Body of pancreas (tissue), 4 donors: ENCODE results near the gene CRKL. TPM values are rescaled to one million over a fixed set of nuclear protein-coding genes. Genes with fewer than 3 reads are reported as not detected.
"Not testable (repeated sequence)": the region's sequence is repeated elsewhere in the genome, so short reads cannot be mapped to it uniquely, and the experiment has no call there.

ENCODE experiments used
- ATAC-seq: fragments of 150-250 bp; one replicate; pipeline ENCODE4 v1.9.1; 2016
- DNase-seq, 4 donors: peaks; one replicate each; pipeline ENCODE4 v3.0.0-alpha.2; 2019
- H3K27ac ChIP-seq, 4 donors: fragments of 200-600 bp; sonication (generic); 1 replicate in 3 of 4; 2 replicates in 1 of 4; pipeline versions ENCODE4 v1.5.1 to v1.6.1; 2016 to 2019; ENCODE audit warnings: mild to moderate bottlenecking in 1 of 4, mixed read lengths in 1 of 4, moderate library complexity in 1 of 4
- H3K27me3 ChIP-seq, 2 donors: fragments of 200-600 bp; sonication (generic); one replicate each; pipeline ENCODE4 v1.6.0; 2016; ENCODE audit warnings: mild to moderate bottlenecking in 1 of 2
- H3K36me3 ChIP-seq, 2 donors: fragments of 200-600 bp; sonication (generic); replicated peaks in 1 of 2; 2 replicates each; pipeline ENCODE4 v1.5.1; 2016; ENCODE audit warnings: low read depth in 2 of 2; ENCODE audit not compliant: insufficient read depth in 1 of 2
- H3K4me1 ChIP-seq: fragments of 200-600 bp; sonication (generic); one replicate; pipeline ENCODE4 v1.6.0; 2016
- H3K4me3 ChIP-seq, 2 donors: fragments of 200-600 bp; sonication (generic); 1 replicate in 1 of 2; 2 replicates in 1 of 2; pipeline ENCODE4 v1.5.1; 2016 to 2019
- H3K9me3 ChIP-seq, 3 donors: fragments of 200-600 bp; sonication (generic); 1 replicate in 2 of 3; 2 replicates in 1 of 3; pipeline ENCODE4 v1.5.1; 2016
- CTCF ChIP-seq, 7 experiments: fragments of 450-650 bp in 4 of 7; fragments of 200-600 bp in 3 of 7; sonication (generic) in 3 of 7; IDR thresholded peaks; one replicate each; pipeline ENCODE4 v1.5.1; 2016 to 2019; ENCODE audit warnings: antibody characterized with exemption in 7 of 7
- POLR2A ChIP-seq, 3 donors: fragments of 450-650 bp; IDR thresholded peaks; one replicate each; pipeline ENCODE4 v1.6.1; 2016; ENCODE audit warnings: antibody characterized with exemption in 3 of 3, mild to moderate bottlenecking in 2 of 3
- WGBS, 2 donors: methylation state at CpG; one replicate each; pipeline ENCODE4 v1.1.5; 2017; 5-methylcytosine and 5-hydroxymethylcytosine counted together
- intact Hi-C: fragments of 100-400 bp; cut with DNase I; formaldehyde crosslinking; loops from one replicate; pipeline ENCODE4 v1.15.1; 2023
- total RNA-seq, 2 donors: library from RNA; depleted of rRNA; stranded (reverse); fragments of >200 nt; gene quantifications; one replicate each; pipeline ENCODE4 v1.1.0, GENCODE V29; 2016

The CRKL gene
- total RNA-seq, 2 donors from 2014 or later = 18.2 to 25.4 TPM

GRCh38 chr22:20905415-20906386, 11.5 kb upstream of the CRKL start:
- Histone ChIP-seq H3K4me3 (no peak overlapping the region), H3K4me1 (no peaks in the 10 kb centered on the region), H3K27me3 (no peaks in the 10 kb centered on the region), H3K36me3 (no peaks in the 10 kb centered on the region), H3K27ac (no peak overlapping the region), H3K9me3 (no peaks in the 10 kb centered on the region)
- ATAC-seq = no peak
- TF ChIP-seq CTCF (IDR thresholded peaks at IDR 0.05) (no peak), POLR2A (IDR thresholded peaks at IDR 0.05) (no peak)
- intact Hi-C loops = no loop called here
- DNase-seq = no peak
- WGBS, 2 donors = 56 to 61% methylated on average over 4 of the region's 4 CpGs

DNA sequence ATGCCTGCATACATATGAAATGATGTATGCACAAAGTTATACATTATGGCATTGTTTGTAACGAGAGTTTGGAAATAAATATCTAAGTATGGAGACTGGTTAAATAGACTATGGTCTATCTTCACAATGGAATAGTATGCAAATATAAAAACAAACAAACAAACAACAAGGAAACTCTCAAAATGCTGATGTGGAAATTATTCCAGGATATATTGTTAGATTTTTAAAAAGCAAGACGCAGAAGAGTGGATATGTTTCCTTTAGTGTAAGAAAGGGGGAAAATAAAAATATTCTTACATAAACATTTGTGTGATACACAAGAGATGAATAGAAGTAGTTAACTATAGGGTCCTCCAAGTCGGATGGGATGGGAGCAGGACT, 10.8 kb upstream of the CRKL start:
- DNase-seq = no peak
- no peak overlapping the region for H3K27ac ChIP-seq
- no peaks in the 10 kb centered on the region for H3K36me3 ChIP-seq
- no peaks in the 10 kb centered on the region for H3K4me1 ChIP-seq
- H3K27me3 ChIP-seq = no peaks in the 10 kb centered on the region
- intact Hi-C loops = no loop called here
- 69 to 71% methylated on average over 3 of the region's 3 CpGs for whole genome bisulfite sequencing, 2 donors
- no peaks in the 10 kb centered on the region for H3K9me3 ChIP-seq
- H3K4me3 ChIP-seq = no peak overlapping the region
- ATAC-seq = no peak
- no peak for TF ChIP-seq POLR2A (IDR thresholded peaks at IDR 0.05)
- TF ChIP-seq CTCF (IDR thresholded peaks at IDR 0.05) = no peak

DNA sequence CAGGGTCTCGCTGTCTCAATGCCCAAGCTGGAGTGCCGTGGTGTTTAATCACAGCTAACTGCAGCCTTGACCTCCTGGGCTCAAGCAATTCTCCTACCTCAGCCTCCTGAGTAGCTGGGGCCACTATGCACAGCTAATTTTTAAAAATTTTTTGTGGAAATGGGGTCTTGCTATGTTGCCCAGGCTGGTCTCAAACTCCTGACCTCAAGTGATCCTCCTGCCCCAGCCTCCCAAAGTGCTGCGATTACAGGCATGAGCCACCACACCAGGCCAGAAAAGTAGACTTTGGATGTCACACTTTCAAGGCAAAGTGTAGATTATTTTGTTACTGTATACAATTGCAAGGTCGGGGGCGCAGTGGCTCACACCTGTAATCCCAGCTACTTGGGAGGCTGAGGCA, 8.5 kb upstream of the CRKL start:
- H3K27ac ChIP-seq, H3K4me1 ChIP-seq, H3K4me3 ChIP-seq, H3K27me3 ChIP-seq, DNase-seq, intact Hi-C loops, H3K9me3 ChIP-seq, H3K36me3 ChIP-seq, ATAC-seq: not testable (repeated sequence)
- WGBS, 2 donors = 89 to 93% methylated on average over 5 of the region's 5 CpGs

- TF ChIP-seq CTCF (IDR thresholded peaks at IDR 0.05) (no peak), POLR2A (IDR thresholded peaks at IDR 0.05) (no peak)
- Histone ChIP-seq H3K4me1 (no peaks in the 10 kb centered on the region), H3K4me3 (no peak overlapping the region), H3K27me3 (no peaks in the 10 kb centered on the region), H3K36me3 (no peaks in the 10 kb centered on the region), H3K27ac (no peak overlapping the region), H3K9me3 (no peaks in the 10 kb centered on the region)
- ATAC-seq (no peak), DNase-seq (no peak)
- intact Hi-C loops = loop anchor here (10.0 kb wide), 1 partner anchor 55 kb away; the partner anchor contains the start of gene AIFM3
- 70 to 84% methylated on average over 6 of the region's 6 CpGs for WGBS, 2 donors
Measured at GRCh38 chr22:20909543-20910303, 7.5 kb upstream of the CRKL start.

- no peaks in the 10 kb centered on the region for H3K36me3 ChIP-seq
- intact Hi-C loops = loop anchor here (10.0 kb wide), 1 partner anchor 52 kb away; the partner anchor contains the start of gene AIFM3
- H3K4me1 ChIP-seq = peaks cover 10% of the 10 kb centered on the region
- WGBS, 2 donors = 86 to 92% methylated on average over 6 of the region's 6 CpGs
- ATAC-seq (no peak), DNase-seq (no peak)
- no peak overlapping the region for H3K27ac ChIP-seq
- H3K27me3 ChIP-seq = no peaks in the 10 kb centered on the region
- no peaks in the 10 kb centered on the region for H3K9me3 ChIP-seq
- H3K4me3 ChIP-seq = no peak overlapping the region
- TF ChIP-seq CTCF (IDR thresholded peaks at IDR 0.05) (no peak), POLR2A (IDR thresholded peaks at IDR 0.05) (no peak)
Measured at GRCh38 chr22:20912494-20912893, 4.7 kb upstream of the CRKL start.
